NCI-H345 treated with DMSO at 0.1 percent for 48 hours (cell line): ENCODE data around the gene EFHB.
A peak's percentile ranks its signal among the peaks of the same experiment; 100 is the strongest.
"Not testable (repeated sequence)": the region's sequence is repeated elsewhere in the genome, so short reads cannot be mapped to it uniquely, and the experiment has no call there.

ENCODE experiments used
- DNase-seq: peaks from one replicate; lab custom pipeline; 2025; ENCODE audit not compliant: unreplicated experiment; lab: John Stamatoyannopoulos, UW

The EFHB gene

DNA sequence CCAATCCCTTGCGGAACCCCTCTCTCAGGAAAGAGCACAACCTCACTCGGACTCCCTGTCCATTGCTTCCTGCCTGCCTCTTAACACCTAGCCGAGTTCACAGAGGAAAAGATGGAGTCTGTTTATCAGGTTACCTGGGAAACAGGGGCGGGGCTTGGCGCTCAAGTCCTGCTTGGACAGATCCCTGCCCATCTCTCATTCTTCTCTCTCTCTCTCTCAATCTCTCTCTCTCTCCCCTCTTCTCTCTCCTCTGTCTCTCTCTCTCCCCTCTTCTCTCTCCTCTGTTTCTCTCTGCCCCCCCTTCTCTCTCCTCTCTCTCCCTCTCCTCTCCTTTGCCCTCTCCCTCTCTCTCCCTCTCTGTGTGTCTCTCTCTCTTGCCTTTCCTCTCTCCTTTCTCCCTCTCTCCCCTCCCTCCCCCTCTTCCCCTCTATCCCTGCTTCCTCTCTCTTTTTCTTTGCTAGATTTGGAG is at the start of gene EFHB:
Gene EFHB (minus strand): TSS at position 120 of the 469 bp plus-strand sequence. CDS start 199 bp downstream, outside the sequence.
- DNase-seq: peak; percentile 43

GRCh38 chr3:19972054-19972453 is 38.0 kb upstream of the EFHB start:
- DNase-seq: no peak

- no peak for DNase-seq
Observed at GRCh38 chr3:19970327-19970726, 36.3 kb upstream of the EFHB start.

DNA sequence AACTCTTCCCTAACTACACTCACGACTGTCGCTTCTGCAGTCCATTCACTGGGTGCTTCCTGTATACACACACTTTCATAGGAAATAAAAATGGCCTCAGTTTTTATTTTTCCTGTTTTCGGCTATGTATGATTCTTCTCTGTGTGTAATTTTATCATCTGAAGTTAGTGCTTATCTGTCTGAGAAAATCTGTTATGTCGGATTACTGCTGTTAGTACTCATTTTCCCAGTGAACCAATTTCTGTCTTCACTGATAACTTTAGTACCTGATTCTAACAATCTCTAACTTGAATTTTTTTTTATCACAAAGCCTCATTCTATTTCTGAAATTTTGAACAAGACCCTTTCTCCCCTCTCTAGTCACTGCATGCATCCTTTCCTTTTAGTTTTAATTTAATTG is 33.8 kb upstream of the EFHB start:
- no peak for DNase-seq

GRCh38 chr3:19967208-19967607 is 33.2 kb upstream of the EFHB start:
- DNase-seq: no peak

GRCh38 chr3:19961960-19962359 is 27.9 kb upstream of the EFHB start:
- DNase-seq: no peak

DNA sequence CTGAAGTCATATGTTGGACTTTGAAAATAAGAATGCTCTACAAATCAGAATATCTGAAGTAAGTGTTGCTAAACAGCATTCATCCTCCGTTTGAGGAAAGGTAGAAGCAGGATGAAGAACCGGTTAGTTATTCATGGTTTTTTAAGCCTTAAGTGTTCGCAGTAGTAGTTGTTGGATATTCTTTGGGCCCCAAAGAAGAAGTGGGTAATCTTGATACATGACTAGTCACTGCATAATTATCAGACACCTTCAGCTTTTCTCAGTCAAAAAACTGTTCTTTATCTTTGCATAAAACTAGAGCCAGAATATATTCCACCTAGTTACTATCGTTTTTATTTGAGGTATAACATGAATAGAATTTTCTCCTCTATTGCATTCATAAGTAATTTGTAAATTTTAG is 26.7 kb upstream of the EFHB start:
- no peak for DNase-seq

DNA sequence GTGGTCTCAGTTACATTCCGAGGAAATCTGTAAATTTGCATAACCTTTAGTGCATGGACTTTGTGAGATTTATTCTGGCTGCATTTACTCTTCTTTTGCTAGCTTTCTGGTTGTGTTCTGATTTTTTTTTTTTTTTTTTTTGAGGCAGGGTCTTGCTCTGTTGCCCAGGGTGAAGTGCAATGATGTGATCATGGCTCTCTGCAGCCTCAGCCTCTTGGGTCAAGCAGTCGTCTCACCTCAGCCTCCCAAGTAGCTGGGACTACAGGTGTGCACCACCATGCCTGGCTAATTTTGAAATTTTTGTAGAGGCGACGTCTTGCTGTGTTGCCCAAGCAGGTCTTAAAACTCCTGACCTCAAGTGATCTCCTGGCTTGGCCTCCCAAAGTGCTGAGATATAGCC is 25.5 kb upstream of the EFHB start:
- no peak for DNase-seq

GRCh38 chr3:19957354-19957753 is 23.3 kb upstream of the EFHB start:
- DNase-seq: not testable (repeated sequence)

DNA sequence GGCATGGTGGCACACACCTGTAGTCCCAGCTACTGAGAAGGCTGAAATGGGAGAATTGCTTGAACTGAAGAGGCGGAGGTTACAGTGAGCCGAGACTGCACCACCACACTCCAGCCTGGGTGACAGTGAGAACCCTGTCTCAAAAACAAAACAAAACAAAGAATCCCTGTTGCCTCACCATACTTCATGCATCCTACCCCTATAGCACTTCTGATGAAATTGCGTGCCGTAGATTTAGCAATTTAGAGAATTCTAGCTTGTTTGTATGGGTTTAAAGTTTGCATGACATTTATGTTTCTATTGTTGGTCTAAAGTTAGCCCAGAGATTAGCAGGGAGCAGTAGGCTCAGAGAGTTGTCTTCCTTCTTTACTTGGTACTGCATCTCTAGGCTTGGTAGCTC is 20.7 kb upstream of the EFHB start:
- DNase-seq: no peak

- DNase-seq: no peak
Observed at GRCh38 chr3:19950316-19950715, 16.3 kb upstream of the EFHB start.

DNA sequence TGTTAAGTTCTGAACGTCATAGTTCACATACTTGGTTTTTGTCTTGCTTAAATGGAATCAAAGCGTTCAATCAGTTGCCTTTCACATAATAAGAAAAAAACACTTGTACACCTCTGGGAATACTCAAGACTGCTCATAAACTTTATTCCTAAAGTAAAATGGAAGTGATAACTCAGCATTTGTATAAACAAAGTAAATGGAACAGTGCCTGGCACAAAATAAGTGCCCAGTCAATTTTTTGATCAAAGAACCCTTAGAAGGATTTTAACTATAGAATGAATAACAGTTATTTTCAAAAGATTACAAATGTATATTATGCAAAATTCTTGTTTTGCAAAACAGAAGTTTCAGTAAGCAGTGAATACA is 14.2 kb upstream of the EFHB start:
- DNase-seq: no peak

GRCh38 chr3:19947549-19948225 is 13.7 kb upstream of the EFHB start:
- DNase-seq: peak; percentile 13

DNA sequence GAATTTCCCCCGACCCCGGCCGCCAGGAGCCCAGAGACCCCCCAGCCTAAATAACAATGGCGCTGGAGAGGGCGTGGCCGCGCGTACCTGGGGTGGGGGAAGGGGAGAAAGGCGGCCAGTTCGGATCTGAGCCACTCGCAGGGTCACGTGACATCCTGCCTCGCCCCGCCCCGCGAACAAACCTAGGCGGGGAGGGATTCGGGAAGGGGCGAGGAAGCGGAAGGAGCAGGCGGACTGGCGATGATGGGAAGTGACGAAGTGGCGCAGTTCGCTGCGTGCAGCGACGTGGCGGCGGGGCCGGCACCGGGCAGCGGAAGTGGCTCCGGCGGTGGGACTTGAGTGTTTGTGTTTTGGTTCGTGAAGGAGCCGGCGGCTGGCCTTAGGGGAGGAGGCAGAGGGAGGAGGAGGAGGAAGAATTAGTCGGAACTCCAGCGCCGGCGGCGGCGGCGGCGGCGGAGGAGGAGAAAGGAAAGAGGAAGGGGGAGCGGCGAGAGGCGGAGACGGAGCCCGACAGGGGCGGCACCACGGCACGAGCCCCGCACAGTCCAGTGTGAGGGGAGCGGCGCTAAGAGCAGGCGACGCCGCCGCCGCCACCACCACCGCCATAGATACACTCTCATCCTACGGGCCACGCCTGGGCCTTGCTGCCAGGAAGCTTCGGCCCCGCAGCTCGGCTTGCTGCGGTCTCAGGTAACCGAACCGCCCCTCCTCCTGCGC is 13.0 kb upstream of the EFHB start, which contains the start of gene RAB5A:
Gene RAB5A (plus strand): TSS at position 266 of the 717 bp plus-strand sequence. CDS start 3,802 bp downstream, outside the sequence.
- DNase-seq: peak; percentile 93

DNA sequence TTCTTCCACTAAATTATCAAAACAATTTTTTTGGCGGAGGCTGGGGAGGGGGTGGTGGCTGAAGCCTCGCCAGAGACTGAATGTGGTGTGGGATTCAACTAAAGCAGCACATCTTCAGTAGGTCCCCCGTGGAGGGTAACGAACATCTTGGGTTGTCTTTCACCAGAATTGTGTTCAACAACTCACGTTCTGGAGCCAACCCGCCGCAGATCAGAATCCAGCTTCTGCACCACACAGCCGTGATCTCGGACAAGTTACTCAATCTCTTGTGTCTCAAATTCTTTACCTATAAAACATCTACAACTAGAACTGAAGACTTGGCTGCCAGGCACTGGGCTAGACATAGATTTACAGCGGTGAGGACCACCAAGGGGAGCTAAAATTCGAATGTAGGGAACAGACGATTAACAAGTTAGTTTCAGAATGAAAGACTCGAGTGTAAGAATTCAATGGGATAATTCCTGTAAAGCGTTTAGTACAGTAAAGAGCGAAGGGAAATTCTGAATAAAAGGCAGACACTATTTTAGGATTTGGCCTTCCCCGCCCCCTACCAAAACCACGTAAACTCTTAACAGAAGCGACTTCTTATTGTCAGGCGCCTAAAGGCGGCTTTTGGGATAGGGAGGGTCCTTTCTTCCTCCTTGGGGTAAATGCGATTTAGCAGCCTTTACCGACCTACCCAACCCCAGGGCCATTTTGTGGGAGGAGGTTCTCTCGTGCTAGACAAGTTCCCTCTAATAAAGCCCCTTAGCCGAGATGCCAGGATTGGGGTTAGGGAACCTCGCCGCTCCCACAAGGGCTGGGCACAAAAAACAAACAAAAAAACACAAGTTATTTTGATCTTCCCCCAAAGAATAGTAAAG is 12.2 kb upstream of the EFHB start:
- peak; percentile 69 for DNase-seq

DNA sequence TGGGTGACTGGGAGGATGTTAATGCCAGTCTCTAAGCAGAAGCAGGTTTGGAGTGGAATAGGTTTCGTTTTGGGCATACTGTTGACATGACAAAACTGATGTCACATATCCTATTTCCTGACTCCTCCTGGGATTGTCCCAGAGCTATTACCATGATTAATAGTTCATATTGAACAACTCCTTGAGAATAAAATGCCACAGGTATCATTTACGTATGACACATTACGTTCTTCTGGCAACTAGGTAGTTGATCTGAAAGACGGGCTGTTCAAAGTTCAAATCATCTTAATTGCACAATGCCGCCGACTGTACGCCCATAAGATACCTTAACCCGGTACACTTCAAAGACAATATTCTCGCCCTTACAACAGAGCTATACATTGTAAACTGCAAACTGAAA is 11.5 kb upstream of the EFHB start:
- no peak for DNase-seq

- DNase-seq: no peak
Observed at GRCh38 chr3:19940643-19941042, 6.6 kb upstream of the EFHB start.

DNA sequence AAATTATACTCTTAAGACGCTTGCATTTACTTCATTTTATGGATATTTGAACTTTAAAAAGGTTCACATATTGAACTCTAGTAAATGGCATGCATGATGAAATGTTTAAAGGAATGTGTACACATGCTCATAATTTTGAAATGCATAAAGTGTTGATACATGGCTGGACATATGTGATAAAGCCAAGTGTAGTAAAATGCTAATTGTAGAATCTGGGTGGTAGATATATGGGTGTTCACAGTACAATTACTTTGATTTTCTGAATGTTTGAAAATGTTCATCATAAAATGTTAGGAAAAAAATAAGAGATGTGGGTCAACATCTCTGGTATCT is 4.2 kb upstream of the EFHB start:
- no peak for DNase-seq

GRCh38 chr3:19937459-19938294 is 3.7 kb upstream of the EFHB start:
- no peak for DNase-seq

DNA sequence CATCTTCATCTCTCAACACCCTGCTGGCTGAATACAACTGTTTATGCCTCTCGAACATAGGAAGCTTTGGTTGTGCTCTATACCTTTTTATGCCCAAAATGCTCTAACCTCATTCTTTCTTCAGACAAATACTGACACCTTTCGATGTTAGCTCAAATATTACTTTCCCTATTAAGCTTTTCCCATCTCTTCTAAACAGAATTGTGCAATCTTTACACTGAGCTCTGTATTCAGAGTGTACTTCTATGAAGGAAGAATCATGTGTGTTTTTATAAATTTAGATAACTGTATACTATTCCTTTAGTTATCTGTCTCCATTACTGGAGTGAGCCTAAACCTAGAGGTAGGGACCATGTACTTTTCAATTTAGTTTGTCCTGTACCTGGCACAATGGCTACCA is 1.6 kb downstream of the EFHB start:
- DNase-seq: no peak

- DNase-seq: no peak
Observed at GRCh38 chr3:19931767-19932188, 2.2 kb downstream of the EFHB start.
